Neural cell (in vitro differentiated cells): ENCODE measurements around the gene MN1. TPM values are rescaled to one million over a fixed set of nuclear protein-coding genes. Genes with fewer than 3 reads are reported as not detected.

ENCODE experiments used
- H2AFZ ChIP-seq: fragments of 200-600, 300-800 bp; sonication (generic), shearing (Covaris generic); 2 replicates; pipeline ENCODE4 v1.6.0; 2014; ENCODE audit warnings: low read depth, mild to moderate bottlenecking, antibody characterized with exemption, low read length, moderate library complexity
- H3F3A ChIP-seq: fragments of 200-600 bp; shearing (Covaris generic); 2 replicates; pipeline ENCODE4 v1.6.1; 2016; ENCODE audit warnings: mild to moderate bottlenecking, moderate library complexity, mixed read lengths, antibody characterized with exemption, low read length; ENCODE audit not compliant: insufficient read depth, poor library complexity, severe bottlenecking
- H3K27ac ChIP-seq: fragments of 200-600, 300-800 bp; sonication (generic), shearing (Covaris generic); 2 replicates; pipeline ENCODE4 v1.5.1; 2014; ENCODE audit warnings: mild to moderate bottlenecking, low read length, moderate library complexity
- H3K27me3 ChIP-seq: fragments of 300-800, 200-600 bp; sonication (generic), shearing (Covaris generic); 2 replicates; pipeline ENCODE4 v1.6.0; 2014; ENCODE audit warnings: mild to moderate bottlenecking, low read depth, low read length, moderate library complexity; ENCODE audit not compliant: insufficient read depth
- H3K36me3 ChIP-seq: fragments of 300-800, 200-600 bp; sonication (generic), shearing (Covaris generic); 2 replicates; pipeline ENCODE4 v1.5.1; 2014; ENCODE audit warnings: mild to moderate bottlenecking, antibody characterized with exemption, low read length, moderate library complexity; ENCODE audit not compliant: insufficient read depth
- H3K4me2 ChIP-seq: fragments of 300-800, 200-600 bp; sonication (generic), shearing (Covaris generic); 2 replicates; pipeline ENCODE4 v1.6.0; 2014; ENCODE audit warnings: mild to moderate bottlenecking, low read length
- H3K4me3 ChIP-seq: fragments of 300-800, 200-600 bp; sonication (generic), shearing (Covaris generic); 2 replicates; pipeline ENCODE4 v1.5.1; 2014; ENCODE audit warnings: mild to moderate bottlenecking, low read length, moderate library complexity
- H3K79me2 ChIP-seq: fragments of 200-600 bp; shearing (Covaris generic); replicated peaks from 2 replicates; pipeline ENCODE4 v1.6.0; 2014; ENCODE audit warnings: mild to moderate bottlenecking, low read length, moderate library complexity; ENCODE audit not compliant: insufficient read depth
- H3K9ac ChIP-seq: fragments of 300-800, 200-600 bp; sonication (generic), shearing (Covaris generic); 2 replicates; pipeline ENCODE4 v1.6.1; 2016; ENCODE audit warnings: mild to moderate bottlenecking, low read length, mixed read lengths
- H3K9me2 ChIP-seq: fragments of 200-600 bp; shearing (Covaris generic); 2 replicates; pipeline ENCODE4 v1.6.1; 2016; ENCODE audit warnings: mild to moderate bottlenecking, low read length, mixed read lengths; ENCODE audit not compliant: insufficient read depth
- H3K9me3 ChIP-seq: fragments of 200-600, 300-800 bp; sonication (generic), shearing (Covaris generic); 2 replicates; pipeline ENCODE4 v1.6.1; 2016; ENCODE audit warnings: mild to moderate bottlenecking, mixed run types, low read length, moderate library complexity, mixed read lengths
- H4K20me1 ChIP-seq: fragments of 200-600 bp; shearing (Covaris generic); 2 replicates; pipeline ENCODE4 v1.6.1; 2016; ENCODE audit warnings: mild to moderate bottlenecking, mixed run types; ENCODE audit not compliant: insufficient read depth
- EP300 ChIP-seq: fragments of 450-650 bp; conservative IDR thresholded peaks from 2 replicates; pipeline ENCODE4 v1.6.1; 2014; ENCODE audit warnings: antibody characterized with exemption, mild to moderate bottlenecking, moderate library complexity; ENCODE audit not compliant: poor library complexity, severe bottlenecking
- EZH2 ChIP-seq: fragments of 200-600, 300-800 bp; shearing (Covaris generic), sonication (generic); IDR thresholded peaks from 2 replicates; pipeline ENCODE4 v1.6.1; 2014; ENCODE audit warnings: antibody characterized with exemption, low read length, borderline replicate concordance, mild to moderate bottlenecking; ENCODE audit not compliant: insufficient read depth, poor library complexity, severe bottlenecking
- MXI1 ChIP-seq: fragments of 450-650 bp; conservative IDR thresholded peaks from 2 replicates; pipeline ENCODE4 v1.6.1; 2014; ENCODE audit warnings: antibody characterized with exemption, mild to moderate bottlenecking; ENCODE audit not compliant: poor library complexity, severe bottlenecking
- POLR2AphosphoS5 ChIP-seq: IDR thresholded peaks from 2 replicates; pipeline ENCODE4 v1.6.1; 2012
- RAD21 ChIP-seq: fragments of 450-650 bp; conservative IDR thresholded peaks from 2 replicates; pipeline ENCODE4 v1.6.1; 2014; ENCODE audit warnings: antibody characterized with exemption, mild to moderate bottlenecking, moderate library complexity
- SMC3 ChIP-seq: fragments of 450-650 bp; conservative IDR thresholded peaks from 2 replicates; pipeline ENCODE4 v1.6.1; 2014; ENCODE audit warnings: antibody characterized with exemption, mild to moderate bottlenecking, moderate library complexity; ENCODE audit not compliant: poor library complexity
- TAF1 ChIP-seq: IDR thresholded peaks from 2 replicates; pipeline ENCODE4 v1.6.1; 2012; ENCODE audit warnings: low read depth
- polyA plus RNA-seq: library from polyadenylated mRNA; depleted of rRNA; stranded (reverse); fragments of >200 nt; gene quantifications from 2 replicates; pipeline ENCODE4 v1.2.3, GENCODE V29; 2014
- TF ChIP-seq, protein P1 (sequence below): fragments of 450-650 bp; IDR thresholded peaks from 2 replicates; pipeline ENCODE4 v1.5.1; 2014; ENCODE audit warnings: antibody characterized with exemption, mild to moderate bottlenecking, moderate library complexity; ENCODE audit not compliant: poor library complexity, severe bottlenecking
- TF ChIP-seq, protein P2 (sequence below): IDR thresholded peaks from 2 replicates; pipeline ENCODE4 v1.6.1; 2012; ENCODE audit warnings: borderline replicate concordance

MN1 gene
- polyA plus RNA-seq, 1 donor from 2014 or later = 7.3 TPM

GRCh38 chr22:27834364-27835185, 33.0 kb upstream of the MN1 start:
- Histone ChIP-seq H3K79me2 (no peaks in the 10 kb centered on the region), H3K27me3 (no peaks in the 10 kb centered on the region), H3K9me3 (no peaks in the 10 kb centered on the region), H4K20me1 (no peaks in the 10 kb centered on the region), H3K4me2 (no peak overlapping the region), H2AFZ (no peak overlapping the region), H3F3A (no peaks in the 10 kb centered on the region), H3K4me3 (no peak overlapping the region), H3K27ac (no peak overlapping the region), H3K9me2 (no peaks in the 10 kb centered on the region), H3K36me3 (no peaks in the 10 kb centered on the region), H3K9ac (no peak overlapping the region)
- TF ChIP-seq RAD21 (no peak), SMC3 (no peak)

GRCh38 chr22:27833803-27834202, 32.2 kb upstream of the MN1 start:
- no peaks in the 10 kb centered on the region for H4K20me1 ChIP-seq
- no peaks in the 10 kb centered on the region for H3F3A ChIP-seq
- no peak overlapping the region for H3K27ac ChIP-seq
- no peak overlapping the region for H3K9ac ChIP-seq
- H2AFZ ChIP-seq = no peak overlapping the region
- no peaks in the 10 kb centered on the region for H3K79me2 ChIP-seq
- no peak overlapping the region for H3K4me3 ChIP-seq
- no peaks in the 10 kb centered on the region for H3K9me2 ChIP-seq
- H3K4me2 ChIP-seq = no peak overlapping the region
- H3K27me3 ChIP-seq = no peaks in the 10 kb centered on the region
- TF ChIP-seq TAF1 = no peak
- TF ChIP-seq, protein P1, sequence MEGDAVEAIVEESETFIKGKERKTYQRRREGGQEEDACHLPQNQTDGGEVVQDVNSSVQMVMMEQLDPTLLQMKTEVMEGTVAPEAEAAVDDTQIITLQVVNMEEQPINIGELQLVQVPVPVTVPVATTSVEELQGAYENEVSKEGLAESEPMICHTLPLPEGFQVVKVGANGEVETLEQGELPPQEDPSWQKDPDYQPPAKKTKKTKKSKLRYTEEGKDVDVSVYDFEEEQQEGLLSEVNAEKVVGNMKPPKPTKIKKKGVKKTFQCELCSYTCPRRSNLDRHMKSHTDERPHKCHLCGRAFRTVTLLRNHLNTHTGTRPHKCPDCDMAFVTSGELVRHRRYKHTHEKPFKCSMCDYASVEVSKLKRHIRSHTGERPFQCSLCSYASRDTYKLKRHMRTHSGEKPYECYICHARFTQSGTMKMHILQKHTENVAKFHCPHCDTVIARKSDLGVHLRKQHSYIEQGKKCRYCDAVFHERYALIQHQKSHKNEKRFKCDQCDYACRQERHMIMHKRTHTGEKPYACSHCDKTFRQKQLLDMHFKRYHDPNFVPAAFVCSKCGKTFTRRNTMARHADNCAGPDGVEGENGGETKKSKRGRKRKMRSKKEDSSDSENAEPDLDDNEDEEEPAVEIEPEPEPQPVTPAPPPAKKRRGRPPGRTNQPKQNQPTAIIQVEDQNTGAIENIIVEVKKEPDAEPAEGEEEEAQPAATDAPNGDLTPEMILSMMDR = no peak
- no peak for TF ChIP-seq EZH2
- TF ChIP-seq EP300 = no peak
- no peak for TF ChIP-seq RAD21
- TF ChIP-seq, protein P2, sequence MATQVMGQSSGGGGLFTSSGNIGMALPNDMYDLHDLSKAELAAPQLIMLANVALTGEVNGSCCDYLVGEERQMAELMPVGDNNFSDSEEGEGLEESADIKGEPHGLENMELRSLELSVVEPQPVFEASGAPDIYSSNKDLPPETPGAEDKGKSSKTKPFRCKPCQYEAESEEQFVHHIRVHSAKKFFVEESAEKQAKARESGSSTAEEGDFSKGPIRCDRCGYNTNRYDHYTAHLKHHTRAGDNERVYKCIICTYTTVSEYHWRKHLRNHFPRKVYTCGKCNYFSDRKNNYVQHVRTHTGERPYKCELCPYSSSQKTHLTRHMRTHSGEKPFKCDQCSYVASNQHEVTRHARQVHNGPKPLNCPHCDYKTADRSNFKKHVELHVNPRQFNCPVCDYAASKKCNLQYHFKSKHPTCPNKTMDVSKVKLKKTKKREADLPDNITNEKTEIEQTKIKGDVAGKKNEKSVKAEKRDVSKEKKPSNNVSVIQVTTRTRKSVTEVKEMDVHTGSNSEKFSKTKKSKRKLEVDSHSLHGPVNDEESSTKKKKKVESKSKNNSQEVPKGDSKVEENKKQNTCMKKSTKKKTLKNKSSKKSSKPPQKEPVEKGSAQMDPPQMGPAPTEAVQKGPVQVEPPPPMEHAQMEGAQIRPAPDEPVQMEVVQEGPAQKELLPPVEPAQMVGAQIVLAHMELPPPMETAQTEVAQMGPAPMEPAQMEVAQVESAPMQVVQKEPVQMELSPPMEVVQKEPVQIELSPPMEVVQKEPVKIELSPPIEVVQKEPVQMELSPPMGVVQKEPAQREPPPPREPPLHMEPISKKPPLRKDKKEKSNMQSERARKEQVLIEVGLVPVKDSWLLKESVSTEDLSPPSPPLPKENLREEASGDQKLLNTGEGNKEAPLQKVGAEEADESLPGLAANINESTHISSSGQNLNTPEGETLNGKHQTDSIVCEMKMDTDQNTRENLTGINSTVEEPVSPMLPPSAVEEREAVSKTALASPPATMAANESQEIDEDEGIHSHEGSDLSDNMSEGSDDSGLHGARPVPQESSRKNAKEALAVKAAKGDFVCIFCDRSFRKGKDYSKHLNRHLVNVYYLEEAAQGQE = no peak
- no peak for TF ChIP-seq SMC3
- TF ChIP-seq POLR2AphosphoS5 = no peak
- no peak for TF ChIP-seq MXI1
- no peaks in the 10 kb centered on the region for H3K9me3 ChIP-seq
- H3K36me3 ChIP-seq = no peaks in the 10 kb centered on the region
